ENCODE measurements around the gene RNF212.

- TF ChIP-seq CTCF (IDR thresholded peaks at IDR 0.05) (no peak), POLR2A (IDR thresholded peaks at IDR 0.05) (no peak), POLR2AphosphoS5 (IDR thresholded peaks at IDR 0.05) (no peak)
These were observed 27.4 kb downstream of the RNF212 start for GRCh38 chr4:1086011-1086410.

Measured in upper lobe of left lung (tissue), 4 donors.